GM12891 (cell line): ENCODE data around the gene SMCHD1.
"Not testable (repeated sequence)": the region's sequence is repeated elsewhere in the genome, so short reads cannot be mapped to it uniquely, and the experiment has no call there.

Experiments
- DNase-seq: peaks from one replicate; pipeline ENCODE4 v3.0.0; 2011; ENCODE audit warnings: low spot score; ENCODE audit not compliant: insufficient read length
- FAIRE-seq: peaks from 2 replicates; lab custom pipeline; 2011; peaks lifted over from hg19 to GRCh38; lab: Jason Lieb, UNC
- PAX5 ChIP-seq: IDR thresholded peaks from 2 replicates; pipeline ENCODE4 v1.6.1; 2011; ENCODE audit warnings: low read length, moderate library complexity, mild to moderate bottlenecking; ENCODE audit not compliant: insufficient read depth, severe bottlenecking
- POLR2A ChIP-seq: IDR thresholded peaks from 2 replicates; pipeline ENCODE4 v1.6.1; 2011; ENCODE audit warnings: low read depth, low read length, control low read depth
- POLR2AphosphoS5 ChIP-seq: IDR thresholded peaks from 2 replicates; pipeline ENCODE4 v1.6.1; 2011; ENCODE audit warnings: low read depth, low read length, control low read depth
- POU2F2 ChIP-seq: IDR thresholded peaks from 2 replicates; pipeline ENCODE4 v1.6.1; 2011; ENCODE audit warnings: low read depth, mild to moderate bottlenecking, control low read depth, low read length, moderate library complexity
- SPI1 ChIP-seq: IDR thresholded peaks from 2 replicates; pipeline ENCODE4 v1.6.1; 2011; ENCODE audit warnings: low read depth, low read length, control low read depth
- TAF1 ChIP-seq: IDR thresholded peaks from 2 replicates; pipeline ENCODE4 v1.6.1; 2011; ENCODE audit warnings: low read depth, low read length, control low read depth

The SMCHD1 gene

DNA sequence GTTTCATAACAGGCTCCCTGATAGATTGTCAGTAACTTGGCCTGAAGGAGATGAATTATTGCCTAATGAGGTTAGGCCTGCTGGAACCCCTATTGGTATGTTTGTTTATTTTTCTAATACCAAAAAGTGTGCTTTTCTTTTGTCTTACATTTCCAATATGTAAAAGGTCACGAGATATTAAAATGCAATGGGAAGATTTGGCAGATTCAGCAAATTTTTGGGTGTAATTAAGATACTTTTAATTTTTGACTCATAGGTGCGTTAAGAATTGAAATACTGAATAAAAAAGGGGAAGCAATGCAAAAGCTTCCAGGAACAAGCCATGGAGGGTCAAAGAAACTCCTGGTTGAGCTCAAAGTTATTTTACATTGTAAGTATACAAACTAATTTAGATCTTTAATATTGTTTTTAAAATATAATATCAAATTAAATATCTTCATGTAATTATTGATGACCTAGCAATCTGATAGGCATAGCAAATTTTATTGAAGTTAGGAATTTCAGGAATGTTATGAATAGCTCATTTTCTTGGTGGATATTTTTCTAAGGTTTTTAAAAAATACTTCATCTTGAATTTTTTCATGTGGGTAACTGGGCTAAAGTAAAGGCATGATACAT is 52.1 kb downstream of the SMCHD1 start:
- TF ChIP-seq PAX5 (no peak), SPI1 (no peak), POU2F2 (no peak), POLR2A (no peak), TAF1 (no peak), POLR2AphosphoS5 (no peak)
- FAIRE-seq (no peak), DNase-seq (no peak)

DNA sequence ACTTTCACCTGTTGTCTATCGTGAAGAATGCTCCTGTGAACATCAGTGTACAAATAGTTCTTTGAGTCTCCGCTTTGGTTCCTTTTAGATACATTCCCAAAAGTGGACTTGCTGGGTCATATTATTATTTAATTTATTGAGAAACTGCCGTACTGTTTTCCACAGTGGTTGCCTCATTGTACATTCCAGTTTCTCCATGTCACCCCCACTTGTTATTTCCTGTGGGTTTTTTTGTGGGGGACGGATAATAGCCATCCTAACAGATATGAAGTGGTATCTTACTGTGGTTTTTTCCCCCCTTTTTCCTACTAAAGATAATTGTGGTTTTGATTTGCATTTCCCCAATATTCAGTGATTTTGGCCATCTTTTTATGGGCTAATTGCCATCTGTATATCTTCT is 53.8 kb downstream of the SMCHD1 start:
- TF ChIP-seq SPI1, result no peak
- TF ChIP-seq POLR2A, result no peak
- no peak for TF ChIP-seq POLR2AphosphoS5
- no peak for TF ChIP-seq PAX5
- no peak for TF ChIP-seq TAF1
- no peak for TF ChIP-seq POU2F2
- DNase-seq, result no peak
- no peak for FAIRE-seq

DNA sequence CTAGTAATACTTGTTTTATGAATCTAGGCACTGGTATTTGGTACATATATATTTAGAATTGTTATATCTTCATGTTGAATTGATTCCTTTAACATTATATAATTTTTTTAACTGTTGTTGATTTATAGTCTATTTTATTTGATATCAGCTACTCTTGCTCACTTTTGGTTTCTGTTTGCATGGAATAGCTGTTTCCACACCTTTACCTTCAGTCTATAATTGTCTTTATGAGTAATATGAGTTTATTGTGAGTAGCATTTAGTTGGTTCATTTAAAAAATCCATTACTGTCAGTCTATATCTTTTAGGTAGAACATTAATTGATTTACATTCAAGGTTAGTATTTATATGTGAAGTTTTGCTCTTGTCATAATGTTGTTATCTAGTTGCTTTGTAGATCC is 58.6 kb downstream of the SMCHD1 start:
- FAIRE-seq, result no peak
- no peak for DNase-seq
- no peak for TF ChIP-seq SPI1

DNA sequence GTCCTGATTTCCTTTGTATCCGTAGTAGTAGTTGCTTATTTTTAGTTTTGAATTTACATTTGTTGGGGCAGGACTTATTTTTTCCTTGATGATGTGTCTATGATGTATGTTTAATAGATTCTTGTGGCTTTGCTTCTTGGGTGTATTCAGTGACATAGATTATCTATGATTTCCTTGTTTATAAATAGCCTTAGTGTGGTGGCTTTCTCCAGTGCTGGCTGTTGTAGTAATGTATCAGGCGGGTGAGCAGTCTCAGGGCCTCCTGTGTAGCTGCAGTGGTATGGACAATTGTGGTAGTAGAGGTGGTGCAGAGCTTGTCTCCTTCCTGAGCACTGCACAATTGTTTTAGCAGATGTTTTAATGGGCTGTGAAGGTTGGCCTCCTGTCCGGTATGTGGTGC is 60.5 kb downstream of the SMCHD1 start:
- peak; percentile 59 for FAIRE-seq
- no peak for DNase-seq
- TF ChIP-seq POLR2A, result no peak

DNA sequence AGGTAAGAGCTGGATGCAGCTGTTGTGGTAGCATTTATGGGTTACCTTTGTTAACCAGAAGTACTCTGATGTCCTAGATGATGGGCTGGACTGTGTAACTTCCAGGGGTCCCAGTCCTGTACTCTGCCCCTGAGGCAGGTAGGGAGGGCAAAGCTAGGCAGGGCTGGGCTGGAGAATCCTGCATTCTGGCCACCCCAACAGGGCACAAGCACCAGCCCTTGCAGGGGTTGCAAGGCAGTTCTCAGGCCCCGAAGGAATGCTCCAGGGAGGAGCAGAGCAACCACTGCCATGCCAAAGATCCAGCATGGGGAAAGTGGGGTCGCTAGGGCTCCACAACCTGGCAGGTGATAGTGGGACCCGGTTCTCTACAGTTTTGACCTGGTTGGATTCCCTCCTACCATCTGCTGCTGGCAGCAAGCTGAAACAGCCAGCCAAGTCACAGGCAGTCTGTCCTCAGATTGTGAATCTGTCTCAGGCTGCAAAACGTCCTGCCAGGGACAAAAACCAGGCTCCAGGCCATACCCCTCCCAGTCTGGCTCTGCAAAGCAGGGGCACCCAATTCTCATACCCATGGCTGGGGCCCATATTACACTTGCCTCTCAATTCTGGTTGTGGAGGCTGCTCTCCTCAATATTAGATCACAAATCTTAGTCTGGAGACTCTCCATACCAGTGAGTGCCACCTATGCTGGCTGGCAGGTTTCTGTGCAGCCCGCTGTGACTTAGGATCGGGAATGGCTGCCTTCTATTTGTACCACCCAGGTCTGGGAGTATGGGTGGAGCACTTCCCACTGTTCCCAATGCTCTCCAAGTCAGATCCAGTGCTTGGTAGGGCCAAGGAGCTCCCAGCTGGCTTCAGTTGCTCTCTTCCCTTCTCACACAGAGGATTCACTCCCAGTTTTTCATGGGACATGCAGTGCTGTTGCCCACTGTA is 61.1 kb downstream of the SMCHD1 start:
- DNase-seq, result no peak
- TF ChIP-seq SPI1, result no peak
- no peak for TF ChIP-seq POU2F2
- no peak for TF ChIP-seq PAX5
- TF ChIP-seq POLR2AphosphoS5, result no peak
- TF ChIP-seq POLR2A, result no peak
- TF ChIP-seq TAF1, result no peak
- no peak for FAIRE-seq

DNA sequence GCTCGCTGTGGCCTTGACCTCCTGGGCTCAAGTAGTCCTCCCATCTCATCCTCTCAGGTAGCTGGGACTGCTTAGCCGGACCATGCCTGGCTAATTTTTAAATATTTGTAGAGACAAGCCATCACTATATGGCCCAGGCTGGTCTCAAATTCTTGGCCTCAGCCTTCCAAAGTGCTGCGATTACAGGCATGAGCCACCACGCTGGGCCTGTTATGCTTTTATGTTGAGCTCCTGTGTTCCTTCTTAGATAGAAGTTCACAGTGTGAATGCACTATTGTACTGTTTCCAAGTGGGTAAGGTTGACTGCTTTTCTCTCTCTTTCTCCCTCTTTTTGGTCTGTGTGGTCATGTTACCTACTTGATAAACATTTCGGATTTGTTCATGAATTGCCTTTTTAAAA is 61.9 kb downstream of the SMCHD1 start:
- FAIRE-seq, result no peak

DNA sequence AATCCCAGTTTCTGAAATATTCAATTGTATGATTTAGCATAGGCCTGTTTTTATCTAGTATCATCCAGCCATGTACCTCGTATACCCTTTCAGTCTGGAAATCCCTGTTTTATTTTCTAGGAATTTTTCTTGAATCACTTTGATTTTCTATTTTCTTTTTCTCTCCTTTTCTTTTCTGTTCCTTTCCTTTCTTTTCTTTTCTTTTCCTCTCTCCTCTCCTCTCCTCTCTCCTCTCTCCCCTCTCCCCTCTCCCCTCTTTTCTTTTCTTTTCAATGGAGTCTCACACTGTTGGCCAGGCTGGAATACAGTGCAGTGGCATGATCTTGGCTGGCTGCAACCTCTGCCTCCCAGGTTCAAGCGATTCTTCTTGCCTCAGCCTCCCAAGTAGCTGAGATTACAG is 63.5 kb downstream of the SMCHD1 start:
- FAIRE-seq, result no peak
- DNase-seq, result no peak
- no peak for TF ChIP-seq PAX5
- no peak for TF ChIP-seq POLR2A
- no peak for TF ChIP-seq POLR2AphosphoS5
- TF ChIP-seq SPI1, result no peak
- TF ChIP-seq TAF1, result no peak
- TF ChIP-seq POU2F2, result no peak

More for the DNA sequence above, 61.9 kb downstream of the SMCHD1 start:
- TF ChIP-seq POLR2A (no peak), POLR2AphosphoS5 (no peak), PAX5 (no peak), POU2F2 (no peak), SPI1 (no peak), TAF1 (no peak)
- no peak for DNase-seq

DNA sequence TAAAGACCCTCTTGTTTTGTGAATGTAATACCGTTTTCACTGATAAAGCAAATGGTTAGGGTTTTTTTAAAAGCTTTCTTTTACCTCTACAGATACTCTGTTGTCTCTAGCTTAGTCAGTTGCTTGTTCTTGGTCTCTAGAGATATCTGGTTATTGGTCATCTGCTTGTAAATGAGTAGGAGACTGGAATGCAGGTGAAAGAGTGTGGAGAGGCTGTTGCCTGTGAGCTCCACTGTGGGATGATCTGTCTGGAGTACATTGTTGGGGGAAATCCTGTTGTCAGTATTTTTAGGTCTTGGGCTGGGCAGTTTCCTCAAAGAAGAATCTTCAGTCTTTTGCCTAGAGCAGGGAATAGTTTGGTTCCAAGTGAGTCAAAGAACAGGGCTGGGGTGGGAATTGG is 67.7 kb downstream of the SMCHD1 start:
- no peak for FAIRE-seq
- no peak for DNase-seq
- TF ChIP-seq POLR2AphosphoS5 (no peak), SPI1 (no peak), POU2F2 (no peak), TAF1 (no peak), POLR2A (no peak), PAX5 (no peak)

DNA sequence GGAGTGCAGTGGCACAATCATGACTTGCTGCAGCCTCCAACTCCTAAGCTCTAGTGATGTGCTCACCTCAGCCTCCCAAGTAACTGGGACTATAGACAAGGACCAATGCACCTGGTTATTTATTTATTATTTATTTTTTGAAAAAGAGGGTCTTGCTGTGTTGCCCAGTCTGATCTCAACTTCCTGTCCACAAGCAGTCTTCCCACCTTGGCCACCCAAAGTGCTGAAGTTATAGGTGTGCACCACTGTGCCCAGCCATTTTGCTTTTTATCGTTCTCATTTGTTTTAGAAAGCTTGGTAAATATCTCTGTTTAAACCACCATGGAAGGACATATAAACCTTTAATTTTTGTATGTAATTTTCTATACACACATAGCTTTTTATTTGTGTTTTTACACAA is 74.2 kb downstream of the SMCHD1 start:
- TF ChIP-seq TAF1, result no peak
- no peak for TF ChIP-seq POLR2A
- TF ChIP-seq PAX5, result no peak
- TF ChIP-seq POLR2AphosphoS5, result no peak
- TF ChIP-seq POU2F2, result no peak
- no peak for TF ChIP-seq SPI1
- FAIRE-seq, result no peak
- no peak for DNase-seq

DNA sequence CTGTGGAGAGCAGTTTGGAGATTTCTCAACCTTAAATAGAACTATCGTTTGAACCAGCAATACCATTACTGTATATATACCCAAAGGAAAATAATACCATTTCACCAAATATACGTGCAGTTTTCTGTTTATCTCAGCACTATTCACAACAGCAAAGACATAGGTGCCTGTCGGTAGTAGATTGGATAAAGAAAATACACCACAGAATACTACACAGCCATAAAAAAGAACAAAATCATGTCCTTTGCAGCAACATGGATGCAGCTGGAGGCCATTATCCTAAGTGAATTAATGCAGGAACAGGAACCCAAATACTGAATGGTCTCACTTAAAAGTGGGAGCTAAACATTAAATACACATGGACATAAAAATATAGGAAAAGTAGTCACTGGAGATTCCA is 81.3 kb downstream of the SMCHD1 start:
- DNase-seq (no peak), FAIRE-seq (no peak)
- TF ChIP-seq PAX5 (no peak), TAF1 (no peak), POU2F2 (no peak), POLR2A (no peak), SPI1 (no peak), POLR2AphosphoS5 (no peak)

DNA sequence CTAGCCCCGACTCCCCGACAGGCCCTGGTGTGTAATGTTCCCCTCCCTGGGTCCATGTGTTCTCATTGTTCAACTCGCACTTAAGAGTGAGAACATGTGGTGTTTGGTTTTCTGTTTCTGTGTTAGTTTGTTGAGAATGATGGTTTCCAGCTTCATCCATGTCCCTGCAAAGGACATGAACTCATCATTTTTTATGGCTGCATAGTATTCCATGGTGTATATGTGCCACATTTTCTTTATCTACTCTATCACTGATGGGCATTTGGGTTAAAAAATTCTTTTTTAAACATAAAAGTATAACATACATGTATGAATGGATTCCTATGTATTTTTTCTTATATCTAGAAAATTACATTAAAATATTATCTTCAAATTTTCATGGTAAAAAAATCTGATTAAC is 84.6 kb downstream of the SMCHD1 start:
- FAIRE-seq, DNase-seq: not testable (repeated sequence)
